ENCODE measurements around the gene XYLT1. TPM values are rescaled to one million over a fixed set of nuclear protein-coding genes. Genes with fewer than 3 reads are reported as not detected.

The XYLT1 gene
- total and polyA plus RNA-seq, 9 of the 15 experiments (the other 6 are each of a cell fraction or from before 2014, with no cell fraction given), result 0.03 to 0.09 (median 0.08) TPM; not detected in 6

DNA sequence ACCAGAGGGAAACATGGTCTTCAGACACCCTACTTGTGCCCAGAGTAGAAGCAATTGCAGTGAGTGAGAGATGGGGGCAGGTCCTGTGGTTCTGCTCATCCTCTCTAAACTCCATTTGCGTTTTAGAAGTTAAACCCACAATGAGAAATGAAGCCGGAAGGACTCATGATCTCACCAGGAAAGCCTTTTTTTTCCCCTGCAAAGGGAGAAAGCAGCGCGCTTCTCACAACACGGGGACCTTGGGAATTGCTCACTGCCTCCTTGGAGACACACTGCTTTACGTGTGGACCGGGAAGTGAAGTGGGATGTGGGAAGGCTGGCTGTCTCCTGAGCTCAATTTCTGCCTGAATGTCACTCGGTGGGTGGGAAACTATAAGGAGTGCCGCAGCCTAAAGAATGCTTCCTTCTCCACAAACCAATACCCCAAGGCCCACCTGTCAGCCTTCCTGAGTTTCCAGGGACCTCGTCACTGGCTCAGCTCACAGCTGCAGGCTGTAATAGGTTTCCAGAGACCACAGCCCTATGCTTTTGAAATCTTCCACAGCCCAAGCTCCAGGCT is 365.4 kb downstream of the XYLT1 start (continued):
- no peak for TF ChIP-seq KAT2B (IDR thresholded peaks at IDR 0.05; ENCODE audit: low read depth, low read length)
- TF ChIP-seq SETDB1 (IDR thresholded peaks at IDR 0.05; ENCODE audit: low read length), result no peak
- TF ChIP-seq, protein P1, sequence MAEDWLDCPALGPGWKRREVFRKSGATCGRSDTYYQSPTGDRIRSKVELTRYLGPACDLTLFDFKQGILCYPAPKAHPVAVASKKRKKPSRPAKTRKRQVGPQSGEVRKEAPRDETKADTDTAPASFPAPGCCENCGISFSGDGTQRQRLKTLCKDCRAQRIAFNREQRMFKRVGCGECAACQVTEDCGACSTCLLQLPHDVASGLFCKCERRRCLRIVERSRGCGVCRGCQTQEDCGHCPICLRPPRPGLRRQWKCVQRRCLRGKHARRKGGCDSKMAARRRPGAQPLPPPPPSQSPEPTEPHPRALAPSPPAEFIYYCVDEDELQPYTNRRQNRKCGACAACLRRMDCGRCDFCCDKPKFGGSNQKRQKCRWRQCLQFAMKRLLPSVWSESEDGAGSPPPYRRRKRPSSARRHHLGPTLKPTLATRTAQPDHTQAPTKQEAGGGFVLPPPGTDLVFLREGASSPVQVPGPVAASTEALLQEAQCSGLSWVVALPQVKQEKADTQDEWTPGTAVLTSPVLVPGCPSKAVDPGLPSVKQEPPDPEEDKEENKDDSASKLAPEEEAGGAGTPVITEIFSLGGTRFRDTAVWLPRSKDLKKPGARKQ (CRISPR knock-in tag; IDR thresholded peaks at IDR 0.05), result no peak
- TF ChIP-seq ZNF197 (CRISPR knock-in tag; IDR thresholded peaks at IDR 0.05; ENCODE audit: low read depth), result no peak
- TF ChIP-seq DIDO1 (tag; IDR thresholded peaks at IDR 0.05; ENCODE audit: low read depth), result no peak
- TF ChIP-seq ZMIZ1 (IDR thresholded peaks at IDR 0.05; ENCODE audit: low read depth in 2 of 2, low read length in 2 of 2), result no peak
- no peak for TF ChIP-seq RERE (CRISPR knock-in tag; IDR thresholded peaks at IDR 0.05; ENCODE audit: borderline replicate concordance)
- TF ChIP-seq, protein P2, sequence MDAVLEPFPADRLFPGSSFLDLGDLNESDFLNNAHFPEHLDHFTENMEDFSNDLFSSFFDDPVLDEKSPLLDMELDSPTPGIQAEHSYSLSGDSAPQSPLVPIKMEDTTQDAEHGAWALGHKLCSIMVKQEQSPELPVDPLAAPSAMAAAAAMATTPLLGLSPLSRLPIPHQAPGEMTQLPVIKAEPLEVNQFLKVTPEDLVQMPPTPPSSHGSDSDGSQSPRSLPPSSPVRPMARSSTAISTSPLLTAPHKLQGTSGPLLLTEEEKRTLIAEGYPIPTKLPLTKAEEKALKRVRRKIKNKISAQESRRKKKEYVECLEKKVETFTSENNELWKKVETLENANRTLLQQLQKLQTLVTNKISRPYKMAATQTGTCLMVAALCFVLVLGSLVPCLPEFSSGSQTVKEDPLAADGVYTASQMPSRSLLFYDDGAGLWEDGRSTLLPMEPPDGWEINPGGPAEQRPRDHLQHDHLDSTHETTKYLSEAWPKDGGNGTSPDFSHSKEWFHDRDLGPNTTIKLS (IDR thresholded peaks at IDR 0.05; ENCODE audit: borderline replicate concordance, low read depth), result no peak

Data from K562 (cell line).